ENCODE data around the gene HPD. TPM values are rescaled to one million over a fixed set of nuclear protein-coding genes. Genes with fewer than 3 reads are reported as not detected.

HPD gene
- total RNA-seq, 1 donor from 2014 or later, result not detected

Small RNA genes lying within 50 kb of the gene (small RNA-seq; reads per million reads assigned to genes)
- gene AC069503.3 (ENCODE audit: low replicate concordance) (not detected), gene RF00017 (ENCODE audit: low replicate concordance) (not detected), gene RNU7-170P (ENCODE audit: low replicate concordance) (not detected)

Other genes with a start within 250 kb of the HPD start
- gene ORAI1, start 232.3 kb downstream of the HPD start, total RNA-seq, result 1.2 TPM
- 4.4 TPM for gene MORN3, start 189.2 kb downstream of the HPD start, total RNA-seq
- 7.4 TPM for gene TMEM120B, start 146.1 kb downstream of the HPD start, total RNA-seq
- gene RHOF, start 65.2 kb downstream of the HPD start, total RNA-seq, result 10.1 TPM
- 7.1 TPM for gene SETD1B, start 54.9 kb downstream of the HPD start, total RNA-seq
- gene PSMD9, start 29.9 kb upstream of the HPD start, total RNA-seq, result 11.8 TPM
- gene CFAP251, start 59.7 kb upstream of the HPD start, total RNA-seq, result 3.0 TPM
- gene BCL7A, start 163.0 kb upstream of the HPD start, total RNA-seq, result 54.3 TPM
- gene MLXIP, start 219.9 kb upstream of the HPD start, total RNA-seq, result 9.3 TPM

All from temporal lobe (tissue), 2 donors.